H1 (cell line): ENCODE results near the gene GH2. TPM values are rescaled to one million over a fixed set of nuclear protein-coding genes. Genes with fewer than 3 reads are reported as not detected.
"Not testable (repeated sequence)": the region's sequence is repeated elsewhere in the genome, so short reads cannot be mapped to it uniquely, and the experiment has no call there.

ENCODE experiments used
- CTCF ChIA-PET: fragments of 300-600 bp; sonication (Branson Sonifier 250); formaldehyde crosslinking; loops from one replicate; lab custom pipeline; 2021; ENCODE audit not compliant: partially characterized antibody; lab: Charles Lee
- POLR2A ChIA-PET: fragments of 300-600 bp; sonication (Branson Sonifier 250); formaldehyde crosslinking; loops from one replicate; lab custom pipeline; 2021; ENCODE audit warnings: inconsistent platforms; ENCODE audit not compliant: partially characterized antibody; lab: Charles Lee
- DNase-seq, 2 experiments: peaks; one replicate each; pipeline versions ENCODE4 v3.0.0 to v3.0.0-alpha.2; 2010 to 2022; ENCODE audit warnings: low spot score in 2 of 2, low read depth in 1 of 2, mixed read lengths in 1 of 2
- FAIRE-seq: peaks from 2 replicates; lab custom pipeline; 2011; peaks lifted over from hg19 to GRCh38; lab: Jason Lieb, UNC
- H2AFZ ChIP-seq: 2 replicates; pipeline ENCODE4 v1.8.1; 2012; ENCODE audit warnings: low read length, inconsistent platforms
- H2AK5ac ChIP-seq: 2 replicates; pipeline ENCODE4 v1.6.1; 2013; ENCODE audit warnings: low read depth, low read length
- H2BK120ac ChIP-seq: replicated peaks from 2 replicates; pipeline ENCODE3; 2013; ENCODE audit warnings: low read depth, low read length, inconsistent platforms
- H2BK12ac ChIP-seq: 2 replicates; pipeline ENCODE4 v1.6.1; 2013; ENCODE audit warnings: low read depth, low read length
- H2BK15ac ChIP-seq: 2 replicates; pipeline ENCODE4 v1.6.1; 2013; ENCODE audit warnings: low read length
- H2BK20ac ChIP-seq: 2 replicates; pipeline ENCODE4 v1.6.1; 2013; ENCODE audit warnings: low read length
- H2BK5ac ChIP-seq: 2 replicates; pipeline ENCODE4 v1.6.1; 2013; ENCODE audit warnings: low read depth, low read length
- H3K14ac ChIP-seq: 2 replicates; pipeline ENCODE4 v1.6.1; 2013; ENCODE audit warnings: inconsistent platforms; ENCODE audit not compliant: insufficient read length
- H3K18ac ChIP-seq: 2 replicates; pipeline ENCODE4 v1.6.1; 2013; ENCODE audit warnings: low read length; ENCODE audit errors: extremely low read depth
- H3K23ac ChIP-seq: 2 replicates; pipeline ENCODE4 v1.6.1; 2013; ENCODE audit warnings: inconsistent platforms; ENCODE audit not compliant: insufficient read length
- H3K23me2 ChIP-seq: 2 replicates; pipeline ENCODE4 v1.6.1; 2013; ENCODE audit warnings: low read depth, low read length
- H3K27ac ChIP-seq: 2 replicates; pipeline ENCODE4 v1.6.1; 2011; ENCODE audit warnings: low read depth, low read length, inconsistent platforms
- H3K27me3 ChIP-seq, 4 experiments: replicated peaks in 1 of 4; 1 replicate in 1 of 4; 2 replicates in 3 of 4; pipeline versions ENCODE4 v1.6.1 to v1.8.1; 2011 to 2013; ENCODE audit warnings: low read length in 3 of 4, mild to moderate bottlenecking in 3 of 4, inconsistent platforms in 2 of 4, mixed read lengths in 2 of 4, moderate library complexity in 1 of 4; ENCODE audit not compliant: control insufficient read depth in 3 of 4, insufficient read depth in 3 of 4; ENCODE audit errors: extremely low read depth in 1 of 4
- H3K36me3 ChIP-seq, 4 experiments: 2 replicates each; pipeline versions ENCODE4 v1.6.1 to v1.8.1; 2011 to 2013; ENCODE audit warnings: mild to moderate bottlenecking in 4 of 4, low read length in 3 of 4, moderate library complexity in 2 of 4, control low read depth in 1 of 4, inconsistent platforms in 1 of 4; ENCODE audit not compliant: insufficient read depth in 4 of 4, control insufficient read depth in 2 of 4
- H3K4ac ChIP-seq: replicated peaks from 2 replicates; pipeline ENCODE3; 2013; ENCODE audit warnings: low read length, low read depth, mixed read lengths, inconsistent platforms; ENCODE audit not compliant: insufficient read length
- H3K4me1 ChIP-seq, 4 experiments: replicated peaks in 1 of 4; 1 replicate in 1 of 4; 2 replicates in 3 of 4; pipeline versions ENCODE4 v1.6.1 to v1.8.1; 2011 to 2013; ENCODE audit warnings: low read length in 3 of 4, inconsistent platforms in 2 of 4, mixed read lengths in 1 of 4; ENCODE audit not compliant: insufficient read depth in 4 of 4, control insufficient read depth in 3 of 4
- H3K4me2 ChIP-seq, 2 experiments: 2 replicates each; pipeline versions ENCODE4 v1.6.1 to v1.8.1; 2011 to 2013; ENCODE audit warnings: low read depth in 2 of 2, low read length in 2 of 2, control low read depth in 1 of 2, inconsistent platforms in 1 of 2, mild to moderate bottlenecking in 1 of 2; ENCODE audit not compliant: insufficient read depth in 1 of 2
- H3K4me3 ChIP-seq, 4 experiments: fragments of 200-600, 300-600 bp in 1 of 4; sonication (generic), shearing (Covaris generic), sonication (Bioruptor Twin) in 1 of 4; 2 replicates each; pipeline versions ENCODE4 v1.5.1 to v1.8.1; 2011 to 2016; ENCODE audit warnings: low read length in 4 of 4, low read depth in 3 of 4, control low read depth in 2 of 4, inconsistent platforms in 2 of 4, mild to moderate bottlenecking in 2 of 4, mixed read lengths in 1 of 4, moderate library complexity in 1 of 4; ENCODE audit not compliant: insufficient read depth in 2 of 4; ENCODE audit errors: extremely low read depth in 1 of 4
- H3K56ac ChIP-seq: replicated peaks from 2 replicates; pipeline ENCODE3; 2013; ENCODE audit warnings: low read depth, mild to moderate bottlenecking, mixed read lengths, low read length, inconsistent platforms; ENCODE audit not compliant: insufficient read length
- H3K79me1 ChIP-seq: 2 replicates; pipeline ENCODE4 v1.6.1; 2013; ENCODE audit warnings: low read depth, low read length, control low read depth
- H3K79me2 ChIP-seq, 2 experiments: 2 replicates each; pipeline versions ENCODE4 v1.6.1 to v1.8.1; 2012 to 2013; ENCODE audit warnings: low read length in 2 of 2, mild to moderate bottlenecking in 2 of 2, inconsistent platforms in 1 of 2; ENCODE audit not compliant: insufficient read depth in 2 of 2, control insufficient read depth in 1 of 2
- H3K9ac ChIP-seq, 4 experiments: replicated peaks in 1 of 4; 1 replicate in 1 of 4; 2 replicates in 3 of 4; pipeline versions ENCODE4 v1.6.1 to v1.8.1; 2011 to 2013; ENCODE audit warnings: low read depth in 3 of 4, low read length in 3 of 4, control low read depth in 2 of 4, mild to moderate bottlenecking in 2 of 4, moderate library complexity in 2 of 4, inconsistent platforms in 1 of 4; ENCODE audit errors: extremely low read depth in 1 of 4
- H3K9me3 ChIP-seq, 2 experiments: 2 replicates each; pipeline versions ENCODE4 v1.6.1 to v1.8.1; 2012 to 2013; ENCODE audit warnings: mild to moderate bottlenecking in 2 of 2, moderate library complexity in 2 of 2, control low read depth in 1 of 2, inconsistent platforms in 1 of 2, low read depth in 1 of 2, low read length in 1 of 2, mixed read lengths in 1 of 2; ENCODE audit not compliant: insufficient read depth in 2 of 2
- H4K20me1 ChIP-seq, 2 experiments: replicated peaks in 1 of 2; 2 replicates each; pipeline versions ENCODE3 to v1.8.1; 2011 to 2013; ENCODE audit warnings: inconsistent platforms in 2 of 2, low read length in 2 of 2, mild to moderate bottlenecking in 1 of 2; ENCODE audit not compliant: insufficient read depth in 2 of 2, control insufficient read depth in 1 of 2
- H4K5ac ChIP-seq: 2 replicates; pipeline ENCODE4 v1.6.1; 2013; ENCODE audit warnings: low read length, low read depth, mixed read lengths, inconsistent platforms; ENCODE audit not compliant: insufficient read length
- H4K8ac ChIP-seq: 2 replicates; pipeline ENCODE4 v1.8.0; 2013; ENCODE audit warnings: mild to moderate bottlenecking, moderate library complexity, low read length, inconsistent platforms; ENCODE audit not compliant: insufficient read depth; ENCODE audit errors: extremely low read depth
- H4K91ac ChIP-seq: replicated peaks from 2 replicates; pipeline ENCODE3; 2013; ENCODE audit warnings: low read length, mixed read lengths, inconsistent platforms; ENCODE audit not compliant: insufficient read length
- CTCF ChIP-seq, 3 experiments: IDR thresholded peaks; 1 replicate in 2 of 3; 2 replicates in 1 of 3; pipeline versions ENCODE4 v1.5.1 to v1.6.1; 2011; ENCODE audit warnings: low read length in 3 of 3, mild to moderate bottlenecking in 3 of 3, inconsistent platforms in 2 of 3, low read depth in 1 of 3, moderate library complexity in 1 of 3; ENCODE audit not compliant: insufficient read depth in 1 of 3; ENCODE audit errors: control extremely low read depth in 1 of 3
- WGBS, 2 experiments: shearing (Covaris generic) in 1 of 2; methylation state at CpG; one replicate each; pipeline versions ENCODE4 v1.1.6 to v1.1.7; 2013 to 2015; ENCODE audit warnings: low lambda C conversion rate in 2 of 2, mixed read lengths in 2 of 2, inconsistent platforms in 1 of 2, low coverage in 1 of 2, missing lambda C conversion rate in 1 of 2; ENCODE audit not compliant: insufficient replicate concordance in 2 of 2, insufficient coverage in 1 of 2, insufficient read length in 1 of 2; ENCODE audit errors: extremely low coverage in 1 of 2, missing lambda C conversion rate in 1 of 2; 5-methylcytosine and 5-hydroxymethylcytosine counted together
- polyA plus RNA-seq, 7 experiments: library from polyadenylated mRNA; depleted of rRNA in 3 of 7; stranded (reverse) in 5 of 7; unstranded in 2 of 7; fragments of >200 nt in 5 of 7; fragments of 200-250 nt in 2 of 7; gene quantifications; 1 replicate in 5 of 7; 2 replicates in 1 of 7; 4 replicates in 1 of 7; pipeline versions ENCODE4 v1.2.1 to v1.2.3, GENCODE V29; 2011 to 2013; ENCODE audit warnings: missing spikeins in 2 of 7, mixed read lengths in 2 of 7
- total RNA-seq: library from RNA; stranded (reverse); fragmentation: NEBNext Ultra II Directional; extraction: Animal tissue kit (Norgen Biotek cat#: 25700); gene quantifications from 2 replicates; pipeline ENCODE4 v1.2.1, GENCODE V29; 2021

The GH2 gene
- total and polyA plus RNA-seq, 2 of the 8 experiments (the other 6 are each of a cell fraction or from before 2014, with no cell fraction given), result 0.60 to 1.5 TPM

GRCh38 chr17:63866625-63867024 is 15.1 kb downstream of the GH2 start:
- H4K8ac ChIP-seq, H3K79me2 ChIP-seq, H4K91ac ChIP-seq, H2BK20ac ChIP-seq: not testable (repeated sequence)
- TF ChIP-seq CTCF (IDR thresholded peaks at IDR 0.05; ENCODE audit: control extremely low read depth in 1 of 3, insufficient read depth in 1 of 3, low read depth in 1 of 3, low read length in 3 of 3), result peak; percentile 19 to 36 (median 28); a peak in 3 of 4 replicates
- TF ChIP-seq, all 59 proteins: peak for 1; not testable (repeated sequence) for 58
- not testable (repeated sequence) for H3K56ac ChIP-seq, H2BK5ac ChIP-seq, H4K20me1 ChIP-seq, H4K5ac ChIP-seq, H3K9me3 ChIP-seq, H3K4me2 ChIP-seq, H3K27me3 ChIP-seq, H2BK12ac ChIP-seq, H2AK5ac ChIP-seq, H3K4me3 ChIP-seq, H3K36me3 ChIP-seq, H3K18ac ChIP-seq, H2BK120ac ChIP-seq, H2BK15ac ChIP-seq, H3K27ac ChIP-seq, H3K4me1 ChIP-seq, FAIRE-seq, H3K23ac ChIP-seq, DNase-seq, H3K9ac ChIP-seq, H3K14ac ChIP-seq, H3K23me2 ChIP-seq, H3K4ac ChIP-seq, H3K79me1 ChIP-seq, H2AFZ ChIP-seq
- CTCF ChIA-PET, result interaction anchor here (0.6 to 8.0 kb wide), 23 partner anchors 8 to 573 kb away, joined by 3 to 66 read pairs (median 5); partner anchors contain the start of genes GH1 and GH2
- POLR2A ChIA-PET, result interaction anchor here (1.0 to 1.2 kb wide), 3 partner anchors 28 to 280 kb away, joined by 3 read pairs; partner anchors contain the start of genes CCDC47 and DDX42
- 73% methylated on average over 7 of the region's 7 CpGs; no CpG with 5 or more reads in 1 of the 2 experiments for WGBS, 2 experiments
